Vagina (tissue), 2 donors: Measurements from ENCODE around the gene IPO5. TPM values are rescaled to one million over a fixed set of nuclear protein-coding genes. Genes with fewer than 3 reads are reported as not detected.
"Not testable (repeated sequence)": the region's sequence is repeated elsewhere in the genome, so short reads cannot be mapped to it uniquely, and the experiment has no call there.

Source experiments
- DNase-seq, 2 donors: peaks; one replicate each; pipeline ENCODE4 v3.0.0-alpha.2; 2017; ENCODE audit errors: extremely low spot score in 2 of 2
- H3K27ac ChIP-seq: fragments of 200-600 bp; sonication (generic); one replicate; pipeline ENCODE4 v1.5.1; 2019
- H3K27me3 ChIP-seq: fragments of 200-600 bp; sonication (generic); one replicate; pipeline ENCODE4 v1.5.1; 2019
- H3K36me3 ChIP-seq, 2 donors: fragments of 200-600 bp; sonication (generic); one replicate each; pipeline ENCODE4 v1.5.1; 2017 to 2019
- H3K4me1 ChIP-seq: fragments of 200-600 bp; sonication (generic); one replicate; pipeline ENCODE4 v1.5.1; 2019
- H3K4me3 ChIP-seq, 2 donors: fragments of 200-600 bp; sonication (generic); 1 replicate in 1 of 2; 2 replicates in 1 of 2; pipeline ENCODE4 v1.5.1; 2016 to 2019
- H3K9me3 ChIP-seq: fragments of 200-600 bp; sonication (generic); one replicate; pipeline ENCODE4 v1.5.1; 2019
- CTCF ChIP-seq, 3 experiments: fragments of 450-650 bp in 2 of 3; fragments of 200-600 bp in 1 of 3; sonication (generic) in 1 of 3; IDR thresholded peaks; one replicate each; pipeline ENCODE4 v1.5.1; 2017 to 2019; ENCODE audit warnings: antibody characterized with exemption in 3 of 3, mild to moderate bottlenecking in 2 of 3, moderate library complexity in 2 of 3
- POLR2A ChIP-seq, 2 donors: fragments of 450-650 bp; IDR thresholded peaks; one replicate each; pipeline ENCODE4 v1.6.1; 2017; ENCODE audit warnings: antibody characterized with exemption in 2 of 2, mild to moderate bottlenecking in 2 of 2, moderate library complexity in 2 of 2
- POLR2AphosphoS5 ChIP-seq, 2 donors: sonication (generic); formaldehyde crosslinking; IDR thresholded peaks; one replicate each; pipeline ENCODE4 v1.9.0; 2017; ENCODE audit warnings: antibody characterized with exemption in 2 of 2, mild to moderate bottlenecking in 2 of 2, low read depth in 1 of 2; ENCODE audit not compliant: insufficient read depth in 1 of 2
- intact Hi-C: fragments of 100-400 bp; cut with DNase I; formaldehyde crosslinking; loops from one replicate; pipeline ENCODE4 v1.15.1; 2023
- total RNA-seq: library from RNA; depleted of rRNA; stranded (reverse); fragments of >200 nt; gene quantifications from one replicate; pipeline ENCODE4 v1.2.3, GENCODE V29; 2016

IPO5 gene
- total RNA-seq, 1 donor from 2014 or later = 79.1 TPM

DNA sequence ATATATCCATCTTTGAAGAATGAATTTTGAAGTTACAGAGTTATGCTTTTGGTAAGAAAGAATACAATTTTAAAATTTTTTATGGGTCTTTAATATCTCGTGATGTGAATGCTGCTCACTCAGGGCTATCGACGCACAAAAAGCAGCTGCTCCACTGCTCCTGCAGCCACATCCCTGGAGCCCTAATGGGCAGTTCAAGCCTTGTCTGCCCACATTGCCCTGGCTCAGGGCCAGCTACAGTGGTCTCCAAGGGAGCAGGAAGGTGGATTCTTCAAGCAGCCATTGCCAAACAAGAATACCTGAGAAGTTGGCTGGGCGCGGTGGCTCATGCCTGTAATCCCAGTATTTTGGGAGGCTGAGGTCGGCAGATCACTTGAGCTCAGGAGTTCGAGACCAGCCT is 85.8 kb downstream of the IPO5 start:
- intact Hi-C loops = no loop called here

DNA sequence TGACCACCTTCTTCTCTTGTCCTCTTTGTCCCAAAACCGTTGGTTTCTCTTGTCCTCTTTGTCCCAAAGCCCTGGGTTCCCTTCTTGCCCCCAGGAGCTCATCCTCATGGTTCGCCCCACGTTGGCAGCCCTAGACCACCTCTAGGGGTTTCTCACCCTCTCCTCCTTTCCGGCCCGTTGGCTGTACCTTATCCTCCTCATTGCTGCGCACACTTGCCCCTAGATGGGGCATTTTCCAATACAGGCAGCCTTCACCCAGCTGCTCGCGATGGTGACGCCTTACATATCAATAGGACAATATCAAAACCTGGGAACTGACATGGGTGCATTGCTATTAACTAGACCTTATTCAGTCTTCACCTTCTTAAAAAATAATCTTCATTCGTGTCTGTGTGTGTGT is 86.5 kb downstream of the IPO5 start:
- no peaks in the 10 kb centered on the region for H3K4me1 ChIP-seq
- no peaks in the 10 kb centered on the region for H3K9me3 ChIP-seq
- no peaks in the 10 kb centered on the region for H3K36me3 ChIP-seq
- no peak overlapping the region for H3K4me3 ChIP-seq
- DNase-seq = no peak
- no peak overlapping the region for H3K27ac ChIP-seq
- intact Hi-C loops = no loop called here
- H3K27me3 ChIP-seq = no peaks in the 10 kb centered on the region
- TF ChIP-seq POLR2AphosphoS5 (IDR thresholded peaks at IDR 0.05; ENCODE audit: insufficient read depth in 1 of 2, low read depth in 1 of 2) (no peak), POLR2A (IDR thresholded peaks at IDR 0.05) (no peak), CTCF (IDR thresholded peaks at IDR 0.05) (no peak)

More for the DNA sequence above, 85.8 kb downstream of the IPO5 start:
- Histone ChIP-seq H3K36me3 (no peaks in the 10 kb centered on the region), H3K4me3 (no peak overlapping the region), H3K4me1 (no peaks in the 10 kb centered on the region), H3K9me3 (no peaks in the 10 kb centered on the region), H3K27ac (no peak overlapping the region), H3K27me3 (no peaks in the 10 kb centered on the region)
- TF ChIP-seq CTCF (IDR thresholded peaks at IDR 0.05) (no peak), POLR2A (IDR thresholded peaks at IDR 0.05) (no peak), POLR2AphosphoS5 (IDR thresholded peaks at IDR 0.05; ENCODE audit: insufficient read depth in 1 of 2, low read depth in 1 of 2) (no peak)
- no peak for DNase-seq

- TF ChIP-seq CTCF (IDR thresholded peaks at IDR 0.05) (no peak), POLR2A (IDR thresholded peaks at IDR 0.05) (no peak), POLR2AphosphoS5 (IDR thresholded peaks at IDR 0.05; ENCODE audit: insufficient read depth in 1 of 2, low read depth in 1 of 2) (no peak)
- no peaks in the 10 kb centered on the region for H3K4me1 ChIP-seq
- H3K9me3 ChIP-seq = no peaks in the 10 kb centered on the region
- intact Hi-C loops = no loop called here
- H3K36me3 ChIP-seq = no peaks in the 10 kb centered on the region
- H3K4me3 ChIP-seq = no peak overlapping the region
- no peaks in the 10 kb centered on the region for H3K27me3 ChIP-seq
- DNase-seq = no peak
- no peak overlapping the region for H3K27ac ChIP-seq
Measured at GRCh38 chr13:98041081-98041820, 87.8 kb downstream of the IPO5 start.

- Histone ChIP-seq H3K27me3 (no peaks in the 10 kb centered on the region), H3K27ac (no peak overlapping the region), H3K9me3 (no peaks in the 10 kb centered on the region), H3K4me1 (no peaks in the 10 kb centered on the region), H3K36me3 (no peaks in the 10 kb centered on the region), H3K4me3 (no peak overlapping the region)
- intact Hi-C loops = no loop called here
- no peak for TF ChIP-seq POLR2A (IDR thresholded peaks at IDR 0.05)
- no peak for TF ChIP-seq POLR2AphosphoS5 (IDR thresholded peaks at IDR 0.05; ENCODE audit: insufficient read depth in 1 of 2, low read depth in 1 of 2)
- no peak for TF ChIP-seq CTCF (IDR thresholded peaks at IDR 0.05)
- no peak for DNase-seq
Measured at GRCh38 chr13:98044301-98044700, 90.8 kb downstream of the IPO5 start.

DNA sequence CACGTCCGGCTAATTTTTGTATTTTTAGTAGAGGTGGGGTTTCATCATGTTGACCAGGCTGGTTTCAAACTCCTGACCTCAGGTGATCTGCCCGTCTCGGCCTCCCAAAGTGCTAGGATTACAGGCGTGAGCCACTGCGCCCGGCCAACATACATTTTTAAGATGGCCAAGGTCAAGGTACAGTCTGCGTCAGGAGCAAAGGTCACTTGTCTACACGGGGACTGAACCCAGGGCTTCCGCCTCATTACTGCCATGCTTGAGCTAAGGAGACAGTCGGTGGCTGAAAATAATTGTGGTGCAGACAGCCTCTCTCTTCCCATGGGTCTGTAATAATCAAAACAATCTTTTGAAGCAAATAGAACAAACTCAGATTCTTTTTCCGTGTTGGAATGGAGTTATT is 94.3 kb downstream of the IPO5 start:
- H3K27ac ChIP-seq, intact Hi-C loops, DNase-seq, H3K27me3 ChIP-seq, H3K36me3 ChIP-seq, H3K4me1 ChIP-seq, H3K9me3 ChIP-seq, H3K4me3 ChIP-seq: not testable (repeated sequence)
